CD14-positive monocyte (primary cell): ENCODE data around the gene R3HDM1. TPM values are rescaled to one million over a fixed set of nuclear protein-coding genes. Genes with fewer than 3 reads are reported as not detected.

Experiments
- DNase-seq, 3 donors: peaks; one replicate each; pipeline ENCODE4 v3.0.0-alpha.2; 2011 to 2022
- H2AFZ ChIP-seq: 2 replicates; pipeline ENCODE4 v1.6.0; 2012; ENCODE audit warnings: mild to moderate bottlenecking, low read depth, low read length, inconsistent platforms; ENCODE audit not compliant: insufficient read depth, poor library complexity, severe bottlenecking
- H3K27ac ChIP-seq, 2 donors: 1 replicate in 1 of 2; 2 replicates in 1 of 2; pipeline ENCODE4 v1.5.1; 2012 to 2013; ENCODE audit warnings: low read length in 2 of 2, control low read depth in 1 of 2, inconsistent platforms in 1 of 2, low read depth in 1 of 2, mild to moderate bottlenecking in 1 of 2
- H3K27me3 ChIP-seq, 2 donors: one replicate each; pipeline versions ENCODE4 v1.6.0 to v1.6.1; 2011 to 2013; ENCODE audit warnings: low read length in 2 of 2; ENCODE audit not compliant: control insufficient read depth in 2 of 2, insufficient read depth in 2 of 2
- H3K36me3 ChIP-seq, 2 donors: replicated peaks in 1 of 2; 1 replicate in 1 of 2; 2 replicates in 1 of 2; pipeline versions ENCODE4 v1.5.1 to v1.6.1; 2012 to 2013; ENCODE audit warnings: low read length in 2 of 2, control low read depth in 1 of 2, inconsistent platforms in 1 of 2, mild to moderate bottlenecking in 1 of 2; ENCODE audit not compliant: insufficient read depth in 2 of 2, control insufficient read depth in 1 of 2
- H3K4me1 ChIP-seq, 2 donors: 1 replicate in 1 of 2; 2 replicates in 1 of 2; pipeline versions ENCODE4 v1.5.1 to v1.6.1; 2012 to 2013; ENCODE audit warnings: low read length in 2 of 2, control low read depth in 1 of 2, inconsistent platforms in 1 of 2, mild to moderate bottlenecking in 1 of 2, moderate library complexity in 1 of 2; ENCODE audit not compliant: insufficient read depth in 2 of 2, control insufficient read depth in 1 of 2
- H3K4me2 ChIP-seq: replicated peaks from 2 replicates; pipeline ENCODE3; 2012; ENCODE audit warnings: low read length, moderate library complexity, mild to moderate bottlenecking; ENCODE audit not compliant: poor library complexity, severe bottlenecking; ENCODE audit errors: extremely low read depth
- H3K4me3 ChIP-seq, 3 experiments: fragments of 200-600 bp in 1 of 3; sonication (generic) in 1 of 3; replicated peaks in 1 of 3; 1 replicate in 2 of 3; 2 replicates in 1 of 3; pipeline ENCODE4 v1.5.1; 2011 to 2013; ENCODE audit warnings: low read length in 3 of 3, mild to moderate bottlenecking in 3 of 3, control low read depth in 2 of 3, low read depth in 2 of 3, inconsistent platforms in 1 of 3, moderate library complexity in 1 of 3
- H3K79me2 ChIP-seq: 2 replicates; pipeline ENCODE4 v1.6.0; 2012; ENCODE audit warnings: mild to moderate bottlenecking, control low read depth, inconsistent platforms, low read length, moderate library complexity; ENCODE audit not compliant: insufficient read depth
- H3K9ac ChIP-seq: 2 replicates; pipeline ENCODE4 v1.6.0; 2017; ENCODE audit warnings: low read length, mild to moderate bottlenecking; ENCODE audit not compliant: insufficient read depth, poor library complexity, severe bottlenecking
- H3K9me3 ChIP-seq, 2 donors: replicated peaks in 1 of 2; 1 replicate in 1 of 2; 2 replicates in 1 of 2; pipeline versions ENCODE4 v1.5.1 to v1.6.1; 2012 to 2013; ENCODE audit warnings: low read length in 2 of 2, control low read depth in 1 of 2; ENCODE audit not compliant: control insufficient read depth in 1 of 2, insufficient read depth in 1 of 2
- H4K20me1 ChIP-seq: 2 replicates; pipeline ENCODE4 v1.6.0; 2012; ENCODE audit warnings: mild to moderate bottlenecking, low read length, control low read depth, moderate library complexity; ENCODE audit not compliant: insufficient read depth
- H3K27ac Mint-ChIP-seq, 7 donors: one replicate each; pipeline ENCODE4 v1.8.0; 2020; ENCODE audit warnings: mild to moderate bottlenecking in 7 of 7, mixed read lengths in 7 of 7, moderate library complexity in 6 of 7, inconsistent platforms in 2 of 7
- H3K27me3 Mint-ChIP-seq, 3 donors: one replicate each; pipeline ENCODE4 v1.8.0; 2021 to 2022; ENCODE audit warnings: low read depth in 3 of 3, mild to moderate bottlenecking in 3 of 3, mixed read lengths in 3 of 3, moderate library complexity in 3 of 3, inconsistent platforms in 1 of 3
- H3K36me3 Mint-ChIP-seq, 2 donors: one replicate each; pipeline ENCODE4 v1.8.0; 2020; ENCODE audit warnings: mixed read lengths in 2 of 2, inconsistent platforms in 1 of 2, mild to moderate bottlenecking in 1 of 2
- H3K4me1 Mint-ChIP-seq: one replicate; pipeline ENCODE4 v1.8.0; 2020; ENCODE audit warnings: mild to moderate bottlenecking, mixed read lengths
- H3K4me3 Mint-ChIP-seq, 2 donors: one replicate each; pipeline ENCODE4 v1.8.0; 2020; ENCODE audit warnings: mild to moderate bottlenecking in 2 of 2, mixed read lengths in 2 of 2, moderate library complexity in 1 of 2
- H3K9me3 Mint-ChIP-seq, 7 donors: one replicate each; pipeline ENCODE4 v1.8.0; 2020 to 2022; ENCODE audit warnings: mixed read lengths in 7 of 7, mild to moderate bottlenecking in 6 of 7, moderate library complexity in 6 of 7, inconsistent platforms in 2 of 7
- CTCF ChIP-seq: fragments of 200-600 bp; IDR thresholded peaks from one replicate; pipeline ENCODE4 v1.8.0; 2022; ENCODE audit warnings: antibody characterized with exemption, mild to moderate bottlenecking
- WGBS: methylation state at CpG from one replicate; pipeline ENCODE4 v1.1.5; 2013; ENCODE audit warnings: missing lambda C conversion rate; ENCODE audit not compliant: insufficient coverage; 5-methylcytosine and 5-hydroxymethylcytosine counted together
- intact Hi-C, 2 donors: fragments of 100-400 bp; cut with micrococcal nuclease; formaldehyde crosslinking; loops; one replicate each; pipeline versions ENCODE4 v1.15.0 to v1.15.1; 2023
- polyA plus RNA-seq, 3 donors: library from polyadenylated mRNA; depleted of rRNA in 1 of 3; unstranded in 2 of 3; stranded (reverse) in 1 of 3; fragments of 300-500 nt in 2 of 3; fragments of >200 nt in 1 of 3; fragmentation: Illumina TruSeq in 2 of 3; gene quantifications; 1 replicate in 2 of 3; 2 replicates in 1 of 3; pipeline ENCODE4 v1.2.3, GENCODE V29; 2012 to 2021

The R3HDM1 gene
- polyA plus RNA-seq, 3 donors, result 5.4 to 24.5 (median 13.1) TPM

- H3K4me1 Mint-ChIP-seq, result no peaks in the 10 kb centered on the region
- intact Hi-C loops, result no loop called here
- H3K36me3 ChIP-seq, result peaks cover 57 to 75% of the 10 kb centered on the region in 2 donors
- H3K4me3 Mint-ChIP-seq, result no peak overlapping the region
- H3K27ac Mint-ChIP-seq, result no peak overlapping the region
- no peak overlapping the region for H3K27ac ChIP-seq
- H2AFZ ChIP-seq, result no peak overlapping the region
- no peaks in the 10 kb centered on the region for H4K20me1 ChIP-seq
- peaks cover 37 to 57% of the 10 kb centered on the region in 2 donors for H3K36me3 Mint-ChIP-seq
- no peak for DNase-seq
- H3K27me3 Mint-ChIP-seq, result no peaks in the 10 kb centered on the region
- 96% methylated on average over 3 of the region's 6 CpGs for WGBS
- H3K4me3 ChIP-seq, result no peak overlapping the region
- H3K9me3 Mint-ChIP-seq, result no peaks in the 10 kb centered on the region
- H3K27me3 ChIP-seq, result no peaks in the 10 kb centered on the region
- no peaks in the 10 kb centered on the region for H3K9me3 ChIP-seq
- H3K79me2 ChIP-seq, result no peaks in the 10 kb centered on the region
- no peak for TF ChIP-seq CTCF
- H3K4me2 ChIP-seq, result no peak overlapping the region
- H3K9ac ChIP-seq, result no peak overlapping the region
- no peaks in the 10 kb centered on the region for H3K4me1 ChIP-seq
Measured at GRCh38 chr2:135635212-135635835, 104.0 kb downstream of the R3HDM1 start.

- no peak overlapping the region for H3K4me3 Mint-ChIP-seq
- no peak for DNase-seq
- Histone ChIP-seq H2AFZ (no peak overlapping the region), H3K27ac (no peak overlapping the region), H3K9ac (no peak overlapping the region), H3K4me2 (no peak overlapping the region), H3K79me2 (no peaks in the 10 kb centered on the region), H4K20me1 (no peaks in the 10 kb centered on the region), H3K9me3 (no peaks in the 10 kb centered on the region), H3K4me1 (no peaks in the 10 kb centered on the region), H3K4me3 (no peak overlapping the region), H3K36me3 (peaks cover 52 to 90% of the 10 kb centered on the region in 2 donors), H3K27me3 (no peaks in the 10 kb centered on the region)
- peaks cover 42 to 60% of the 10 kb centered on the region in 2 donors for H3K36me3 Mint-ChIP-seq
- WGBS, result 100% methylated on average over 1 of the region's 1 CpG
- no peaks in the 10 kb centered on the region for H3K27me3 Mint-ChIP-seq
- TF ChIP-seq CTCF, result no peak
- peak overlapping the region in 1 of 7 donors; percentile 64 for H3K27ac Mint-ChIP-seq
- H3K9me3 Mint-ChIP-seq, result no peaks in the 10 kb centered on the region
- intact Hi-C loops, result no loop called here
- no peaks in the 10 kb centered on the region for H3K4me1 Mint-ChIP-seq
Measured at GRCh38 chr2:135636982-135637381, 105.7 kb downstream of the R3HDM1 start.
